ENCODE measurements around the gene MYLK.

MYLK gene

GRCh38 chr3:123780656-123781055 lies 103.5 kb downstream of the MYLK start:
- no peak for DNase-seq (ENCODE audit: low read depth)
- TF ChIP-seq CTCF (IDR thresholded peaks at IDR 0.05; ENCODE audit: insufficient read depth, low read depth, low read length, missing control alignments), result no peak
- H3K4me3 ChIP-seq (ENCODE audit: low read depth, low read length), result no peak overlapping the region

- no peak for TF ChIP-seq CTCF (IDR thresholded peaks at IDR 0.05; ENCODE audit: insufficient read depth, low read depth, low read length, missing control alignments)
- no peak overlapping the region for H3K4me3 ChIP-seq (ENCODE audit: low read depth, low read length)
- DNase-seq (ENCODE audit: low read depth), result no peak
Measured at GRCh38 chr3:123779655-123780231, 104.4 kb downstream of the MYLK start.

GRCh38 chr3:123778991-123779622 lies 105.0 kb downstream of the MYLK start:
- H3K4me3 ChIP-seq (ENCODE audit: low read depth, low read length), result no peak overlapping the region
- no peak for DNase-seq (ENCODE audit: low read depth)

GRCh38 chr3:123778525-123778924 lies 105.6 kb downstream of the MYLK start:
- no peak for TF ChIP-seq CTCF (IDR thresholded peaks at IDR 0.05; ENCODE audit: insufficient read depth, low read depth, low read length, missing control alignments)
- no peak for DNase-seq (ENCODE audit: low read depth)
- no peak overlapping the region for H3K4me3 ChIP-seq (ENCODE audit: low read depth, low read length)

More at GRCh38 chr3:123778991-123779622, 105.0 kb downstream of the MYLK start:
- TF ChIP-seq CTCF (IDR thresholded peaks at IDR 0.05; ENCODE audit: insufficient read depth, low read depth, low read length, missing control alignments), result no peak

- DNase-seq (ENCODE audit: low read depth), result no peak
- TF ChIP-seq CTCF (IDR thresholded peaks at IDR 0.05; ENCODE audit: insufficient read depth, low read depth, low read length, missing control alignments), result no peak
- no peak overlapping the region for H3K4me3 ChIP-seq (ENCODE audit: low read depth, low read length)
Measured at GRCh38 chr3:123776071-123776782, 107.9 kb downstream of the MYLK start.

GRCh38 chr3:123774474-123774873 lies 109.7 kb downstream of the MYLK start:
- DNase-seq (ENCODE audit: low read depth), result no peak
- H3K4me3 ChIP-seq (ENCODE audit: low read depth, low read length), result no peak overlapping the region
- no peak for TF ChIP-seq CTCF (IDR thresholded peaks at IDR 0.05; ENCODE audit: insufficient read depth, low read depth, low read length, missing control alignments)

Data from GM12865 (cell line).